Endothelial cell of umbilical vein (primary cell): ENCODE measurements around the gene ZNF679.

Experiments used
- CTCF ChIP-seq, 2 donors: IDR thresholded peaks; 1 replicate in 1 of 2; 2 replicates in 1 of 2; pipeline ENCODE4 v1.5.1; 2011; ENCODE audit warnings: low read length in 2 of 2, mild to moderate bottlenecking in 2 of 2, moderate library complexity in 2 of 2, control low read depth in 1 of 2, inconsistent platforms in 1 of 2, low read depth in 1 of 2; ENCODE audit not compliant: insufficient read depth in 1 of 2; ENCODE audit errors: extremely low read depth in 1 of 2
- EZH2 ChIP-seq: IDR thresholded peaks from 2 replicates; pipeline ENCODE4 v1.6.1; 2012; ENCODE audit warnings: borderline replicate concordance, low read depth, mild to moderate bottlenecking, moderate library complexity, low read length, inconsistent platforms; ENCODE audit not compliant: severe bottlenecking
- FOS ChIP-seq: IDR thresholded peaks from 2 replicates; pipeline ENCODE4 v1.6.1; 2011; ENCODE audit warnings: mild to moderate bottlenecking, low read length, moderate library complexity, borderline replicate concordance; ENCODE audit not compliant: insufficient read depth
- JUN ChIP-seq: IDR thresholded peaks from 2 replicates; pipeline ENCODE4 v1.6.1; 2011; ENCODE audit warnings: borderline replicate concordance, low read depth; ENCODE audit not compliant: insufficient read length, insufficient read depth
- MAX ChIP-seq: IDR thresholded peaks from 2 replicates; pipeline ENCODE4 v1.6.1; 2011; ENCODE audit not compliant: insufficient read depth, insufficient read length
- MYC ChIP-seq: IDR thresholded peaks from one replicate; pipeline ENCODE4 v1.6.1; 2011; ENCODE audit warnings: mild to moderate bottlenecking, low read depth, low read length
- POLR2A ChIP-seq: IDR thresholded peaks from 2 replicates; pipeline ENCODE4 v1.6.1; 2012; ENCODE audit warnings: low read depth, mild to moderate bottlenecking, control low read depth, low read length
- POLR2AphosphoS5 ChIP-seq: IDR thresholded peaks from 2 replicates; pipeline ENCODE4 v1.6.1; 2012; ENCODE audit warnings: low read depth, mild to moderate bottlenecking, control low read depth, low read length, moderate library complexity; ENCODE audit not compliant: insufficient read depth

GRCh38 chr7:64181586-64181985 lies 46.7 kb upstream of the ZNF679 start:
- no peak for TF ChIP-seq CTCF (IDR thresholded peaks at IDR 0.05; ENCODE audit: extremely low read depth in 1 of 2, insufficient read depth in 1 of 2, low read depth in 1 of 2, low read length in 2 of 2)
- TF ChIP-seq POLR2A: no peak
- TF ChIP-seq JUN: no peak
- TF ChIP-seq FOS: no peak
- TF ChIP-seq EZH2: no peak
- no peak for TF ChIP-seq MYC
- TF ChIP-seq MAX: no peak
- TF ChIP-seq POLR2AphosphoS5: no peak
